CD4-positive, alpha-beta memory T cell (primary cell): ENCODE data around the gene PPARG. TPM values are rescaled to one million over a fixed set of nuclear protein-coding genes. Genes with fewer than 3 reads are reported as not detected.

Experiments used
- CTCF ChIA-PET: fragments of 350-600 bp; sonication (Branson Sonifier 250); formaldehyde crosslinking; loops from one replicate; lab custom pipeline; 2021; ENCODE audit warnings: inconsistent platforms; ENCODE audit not compliant: partially characterized antibody; lab: Charles Lee
- POLR2A ChIA-PET: fragments of 350-600 bp; sonication (Branson Sonifier 250); formaldehyde crosslinking; loops from one replicate; lab custom pipeline; 2021; ENCODE audit not compliant: partially characterized antibody; lab: Charles Lee
- DNase-seq, 5 donors: peaks; one replicate each; pipeline versions ENCODE4 v3.0.0 to v3.0.0-alpha.2; 2020 to 2022; ENCODE audit warnings: mixed read lengths in 1 of 5
- H3K27ac ChIP-seq: one replicate; pipeline ENCODE4 v1.7.0; 2013; ENCODE audit warnings: low read depth, low read length
- H3K27me3 ChIP-seq: 2 replicates; pipeline ENCODE4 v1.7.0; 2013; ENCODE audit warnings: mild to moderate bottlenecking, low read length, moderate library complexity; ENCODE audit not compliant: insufficient read depth
- H3K36me3 ChIP-seq: 2 replicates; pipeline ENCODE4 v1.7.0; 2013; ENCODE audit warnings: mild to moderate bottlenecking, low read length, moderate library complexity; ENCODE audit not compliant: insufficient read depth
- H3K4me1 ChIP-seq: 2 replicates; pipeline ENCODE4 v1.7.0; 2013; ENCODE audit warnings: mild to moderate bottlenecking, low read length, moderate library complexity; ENCODE audit not compliant: insufficient read depth
- H3K4me3 ChIP-seq, 2 donors: one replicate each; pipeline ENCODE4 v1.7.0; 2013; ENCODE audit warnings: low read length in 2 of 2, mild to moderate bottlenecking in 1 of 2
- H3K9me3 ChIP-seq, 2 donors: one replicate each; pipeline ENCODE4 v1.7.0; 2013; ENCODE audit warnings: low read length in 2 of 2, control low read depth in 1 of 2; ENCODE audit not compliant: control insufficient read depth in 1 of 2
- H3K27ac Mint-ChIP-seq, 7 donors: one replicate each; pipeline ENCODE4 v1.8.0; 2020 to 2021; ENCODE audit warnings: mixed read lengths in 7 of 7, mild to moderate bottlenecking in 6 of 7, inconsistent platforms in 3 of 7, moderate library complexity in 3 of 7
- H3K27me3 Mint-ChIP-seq, 2 donors: one replicate each; pipeline ENCODE4 v1.8.0; 2020 to 2021; ENCODE audit warnings: mixed read lengths in 2 of 2
- H3K36me3 Mint-ChIP-seq, 2 donors: one replicate each; pipeline ENCODE4 v1.8.0; 2020 to 2021; ENCODE audit warnings: mixed read lengths in 2 of 2, inconsistent platforms in 1 of 2, mild to moderate bottlenecking in 1 of 2
- H3K4me1 Mint-ChIP-seq, 4 donors: one replicate each; pipeline ENCODE4 v1.8.0; 2020 to 2021; ENCODE audit warnings: mixed read lengths in 4 of 4, mild to moderate bottlenecking in 1 of 4
- H3K4me3 Mint-ChIP-seq, 8 donors: one replicate each; pipeline ENCODE4 v1.8.0; 2020 to 2021; ENCODE audit warnings: mixed read lengths in 8 of 8, mild to moderate bottlenecking in 7 of 8, moderate library complexity in 6 of 8, inconsistent platforms in 3 of 8
- H3K9me3 Mint-ChIP-seq, 8 donors: one replicate each; pipeline ENCODE4 v1.8.0; 2020 to 2021; ENCODE audit warnings: mixed read lengths in 8 of 8, mild to moderate bottlenecking in 5 of 8, inconsistent platforms in 3 of 8, moderate library complexity in 1 of 8
- intact Hi-C: fragments of 100-400 bp; cut with micrococcal nuclease; formaldehyde crosslinking; loops from one replicate; pipeline ENCODE4 v1.15.1; 2023
- polyA plus RNA-seq, 2 donors: library from polyadenylated mRNA; unstranded; fragments of 300-500 nt; fragmentation: Illumina TruSeq; gene quantifications; one replicate each; pipeline ENCODE4 v1.2.3, GENCODE V29; 2021
- total RNA-seq, 2 experiments: library from RNA; stranded (reverse); gene quantifications; one replicate each; pipeline ENCODE4 v1.2.3, GENCODE V29; 2021

PPARG gene
- total and polyA plus RNA-seq, 4 experiments from 2014 or later: 0.29 to 0.99 (median 0.83) TPM; not detected in 1

- POLR2A ChIA-PET: no interaction called here
- Mint-ChIP-seq H3K4me3 (peak overlapping the region in 3 of 8 donors; percentile 25 to 53 (median 29)), H3K9me3 (no peaks in the 10 kb centered on the region), H3K27ac (peak overlapping the region in 2 of 7 donors; percentile 25 to 44), H3K36me3 (no peaks in the 10 kb centered on the region), H3K4me1 (peaks cover 6 to 18% (median 12%) of the 10 kb centered on the region in 4 donors), H3K27me3 (peaks cover 0 to 3% of the 10 kb centered on the region in 2 donors)
- Histone ChIP-seq H3K36me3 (no peaks in the 10 kb centered on the region), H3K4me3 (no peak overlapping the region), H3K27ac (no peak overlapping the region), H3K4me1 (peaks cover 5% of the 10 kb centered on the region), H3K9me3 (no peaks in the 10 kb centered on the region), H3K27me3 (no peaks in the 10 kb centered on the region)
- DNase-seq: peak in 1 of 5 donors; percentile 56
- CTCF ChIA-PET: interaction anchor here (1.5 to 3.9 kb wide), 3 partner anchors 9 to 336 kb away, joined by 4 to 30 read pairs (median 7); no protein-coding TSS in a partner anchor
- intact Hi-C loops: no loop called here
These were observed 182.4 kb downstream of the PPARG start for GRCh38 chr3:12471241-12471640.

GRCh38 chr3:12472000-12472610 is 183.2 kb downstream of the PPARG start:
- POLR2A ChIA-PET: no interaction called here
- Histone ChIP-seq H3K27ac (no peak overlapping the region), H3K36me3 (no peaks in the 10 kb centered on the region), H3K4me3 (no peak overlapping the region), H3K9me3 (no peaks in the 10 kb centered on the region), H3K4me1 (peaks cover 5% of the 10 kb centered on the region), H3K27me3 (no peaks in the 10 kb centered on the region)
- no peak for DNase-seq
- H3K27ac Mint-ChIP-seq: no peak overlapping the region
- peaks cover 0 to 3% of the 10 kb centered on the region in 2 donors for H3K27me3 Mint-ChIP-seq
- no peaks in the 10 kb centered on the region for H3K9me3 Mint-ChIP-seq
- no peak overlapping the region for H3K4me3 Mint-ChIP-seq
- peaks cover 6 to 18% (median 12%) of the 10 kb centered on the region in 4 donors for H3K4me1 Mint-ChIP-seq
- CTCF ChIA-PET: interaction anchor here (3.9 kb wide), 1 partner anchor 8 kb away, joined by 30 read pairs; no protein-coding TSS in a partner anchor
- H3K36me3 Mint-ChIP-seq: no peaks in the 10 kb centered on the region
- intact Hi-C loops: no loop called here

GRCh38 chr3:12472796-12473195 is 183.9 kb downstream of the PPARG start:
- DNase-seq: no peak
- Histone ChIP-seq H3K4me1 (peaks cover 5% of the 10 kb centered on the region), H3K27me3 (no peaks in the 10 kb centered on the region), H3K9me3 (no peaks in the 10 kb centered on the region), H3K4me3 (no peak overlapping the region), H3K27ac (no peak overlapping the region), H3K36me3 (no peaks in the 10 kb centered on the region)
- intact Hi-C loops: no loop called here
- H3K36me3 Mint-ChIP-seq: no peaks in the 10 kb centered on the region
- H3K4me1 Mint-ChIP-seq: peaks cover 6 to 18% (median 12%) of the 10 kb centered on the region in 4 donors
- H3K9me3 Mint-ChIP-seq: no peaks in the 10 kb centered on the region
- no peak overlapping the region for H3K27ac Mint-ChIP-seq
- POLR2A ChIA-PET: interaction anchor here (1.7 kb wide), 1 partner anchor 10 kb away, joined by 5 read pairs; no protein-coding TSS in a partner anchor
- CTCF ChIA-PET: no interaction called here
- no peak overlapping the region for H3K4me3 Mint-ChIP-seq
- H3K27me3 Mint-ChIP-seq: peaks cover 0 to 3% of the 10 kb centered on the region in 2 donors

GRCh38 chr3:12473511-12473910 is 184.6 kb downstream of the PPARG start:
- ChIA-PET CTCF (interaction anchor here (0.8 kb wide), 1 partner anchor 11 kb away, joined by 4 read pairs; the partner anchor contains the start of gene TSEN2), POLR2A (interaction anchor here (1.5 to 1.7 kb wide), 2 partner anchors 9 to 10 kb away, joined by 3 to 5 read pairs; no protein-coding TSS in a partner anchor)
- H3K9me3 Mint-ChIP-seq: no peaks in the 10 kb centered on the region
- H3K4me1 Mint-ChIP-seq: peaks cover 6 to 18% (median 12%) of the 10 kb centered on the region in 4 donors
- Histone ChIP-seq H3K36me3 (no peaks in the 10 kb centered on the region), H3K4me3 (no peak overlapping the region), H3K27ac (no peak overlapping the region), H3K27me3 (no peaks in the 10 kb centered on the region), H3K4me1 (peaks cover 5% of the 10 kb centered on the region), H3K9me3 (no peaks in the 10 kb centered on the region)
- H3K27ac Mint-ChIP-seq: no peak overlapping the region
- no peak for DNase-seq
- H3K36me3 Mint-ChIP-seq: no peaks in the 10 kb centered on the region
- intact Hi-C loops: no loop called here
- H3K4me3 Mint-ChIP-seq: peak overlapping the region in 2 of 8 donors; percentile 17
- H3K27me3 Mint-ChIP-seq: peaks cover 0 to 2% of the 10 kb centered on the region in 2 donors

GRCh38 chr3:12476238-12476897 is 187.5 kb downstream of the PPARG start:
- Mint-ChIP-seq H3K36me3 (no peaks in the 10 kb centered on the region), H3K27me3 (peaks cover 0 to 2% of the 10 kb centered on the region in 2 donors), H3K27ac (no peak overlapping the region), H3K4me1 (peaks cover 3 to 10% (median 7%) of the 10 kb centered on the region in 4 donors), H3K4me3 (no peak overlapping the region), H3K9me3 (no peaks in the 10 kb centered on the region)
- Histone ChIP-seq H3K4me3 (no peak overlapping the region), H3K4me1 (peaks cover 11% of the 10 kb centered on the region), H3K27ac (no peak overlapping the region), H3K9me3 (no peaks in the 10 kb centered on the region), H3K27me3 (no peaks in the 10 kb centered on the region), H3K36me3 (no peaks in the 10 kb centered on the region)
- intact Hi-C loops: no loop called here
- POLR2A ChIA-PET: no interaction called here
- CTCF ChIA-PET: interaction anchor here (1.2 to 2.6 kb wide), 2 partner anchors 15 to 341 kb away, joined by 3 to 8 read pairs; no protein-coding TSS in a partner anchor
- DNase-seq: no peak

GRCh38 chr3:12477256-12477655 is 188.4 kb downstream of the PPARG start:
- intact Hi-C loops: no loop called here
- POLR2A ChIA-PET: no interaction called here
- Mint-ChIP-seq H3K4me3 (no peak overlapping the region), H3K4me1 (peaks cover 0 to 8% (median 6%) of the 10 kb centered on the region in 4 donors), H3K27ac (no peak overlapping the region), H3K9me3 (no peaks in the 10 kb centered on the region), H3K27me3 (peaks cover 0 to 2% of the 10 kb centered on the region in 2 donors), H3K36me3 (no peaks in the 10 kb centered on the region)
- Histone ChIP-seq H3K36me3 (no peaks in the 10 kb centered on the region), H3K27me3 (no peaks in the 10 kb centered on the region), H3K4me1 (peaks cover 11% of the 10 kb centered on the region), H3K4me3 (no peak overlapping the region), H3K9me3 (no peaks in the 10 kb centered on the region), H3K27ac (no peak overlapping the region)
- CTCF ChIA-PET: interaction anchor here (1.2 to 4.3 kb wide), 4 partner anchors 16 to 342 kb away, joined by 3 to 70 read pairs (median 16); no protein-coding TSS in a partner anchor
- no peak for DNase-seq

GRCh38 chr3:12478326-12478725 is 189.5 kb downstream of the PPARG start:
- Histone ChIP-seq H3K36me3 (no peaks in the 10 kb centered on the region), H3K27ac (no peak overlapping the region), H3K4me3 (no peak overlapping the region), H3K4me1 (peaks cover 11% of the 10 kb centered on the region), H3K27me3 (no peaks in the 10 kb centered on the region), H3K9me3 (no peaks in the 10 kb centered on the region)
- intact Hi-C loops: no loop called here
- Mint-ChIP-seq H3K9me3 (no peaks in the 10 kb centered on the region), H3K27me3 (no peaks in the 10 kb centered on the region), H3K4me1 (peaks cover 7 to 8% (median 7%) of the 10 kb centered on the region in 4 donors), H3K4me3 (peak overlapping the region in 1 of 8 donors; percentile 48), H3K27ac (no peak overlapping the region), H3K36me3 (no peaks in the 10 kb centered on the region)
- DNase-seq: no peak
- ChIA-PET POLR2A (no interaction called here), CTCF (interaction anchor here (0.8 to 4.3 kb wide), 6 partner anchors 10 to 1099 kb away, joined by 4 to 70 read pairs (median 16); no protein-coding TSS in a partner anchor)
